GM03348 (cell line): ENCODE measurements around the gene NPAS2.

ENCODE experiments used
- DNase-seq: peaks from one replicate; pipeline ENCODE4 v3.0.0; 2012; ENCODE audit warnings: low spot score

The NPAS2 gene

DNA sequence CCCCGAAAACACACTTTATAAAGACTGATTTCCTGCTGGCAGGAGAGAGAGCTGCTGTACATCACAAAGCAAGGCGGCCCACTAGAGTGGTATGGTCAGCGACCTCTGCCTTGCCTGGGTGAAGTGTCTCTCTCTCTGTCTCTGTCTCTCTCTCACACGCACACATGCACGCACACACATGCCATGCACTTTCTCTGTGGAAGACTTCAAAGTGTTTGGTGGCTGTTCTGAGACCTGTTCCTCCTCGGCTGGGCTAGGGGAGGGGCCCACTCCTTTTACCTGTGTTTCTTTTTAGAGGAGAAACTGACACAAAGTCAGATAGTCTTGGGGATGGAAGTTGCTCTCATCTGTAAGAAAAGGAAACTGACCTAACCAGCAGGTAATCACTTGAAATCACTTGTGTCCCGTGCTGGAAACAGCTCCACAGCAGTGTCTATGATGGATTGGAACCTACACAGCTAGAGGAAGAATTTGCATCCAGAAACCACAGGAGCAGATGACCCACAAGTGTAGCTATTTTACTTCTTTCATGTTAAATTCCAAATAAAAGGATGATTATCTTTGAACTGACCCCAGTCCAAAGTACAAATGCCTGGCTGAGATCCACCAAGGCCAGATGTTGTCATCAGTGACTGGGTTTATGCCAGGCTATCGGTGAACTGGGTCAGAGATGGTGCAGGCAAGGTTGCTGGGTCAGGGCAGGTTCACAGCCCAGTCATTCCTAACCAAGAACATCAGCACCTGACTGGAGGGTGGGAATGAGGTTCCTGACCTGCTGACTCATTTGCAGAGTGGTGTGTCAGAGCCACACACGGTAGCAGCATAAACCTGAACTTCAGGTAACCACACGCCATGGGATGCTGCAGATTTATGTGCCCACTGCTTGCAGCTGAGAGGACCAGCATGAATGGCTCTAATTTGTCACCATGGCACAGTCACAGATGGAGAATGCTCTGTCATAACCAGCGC lies 63.0 kb downstream of the NPAS2 start:
- DNase-seq = no peak

DNA sequence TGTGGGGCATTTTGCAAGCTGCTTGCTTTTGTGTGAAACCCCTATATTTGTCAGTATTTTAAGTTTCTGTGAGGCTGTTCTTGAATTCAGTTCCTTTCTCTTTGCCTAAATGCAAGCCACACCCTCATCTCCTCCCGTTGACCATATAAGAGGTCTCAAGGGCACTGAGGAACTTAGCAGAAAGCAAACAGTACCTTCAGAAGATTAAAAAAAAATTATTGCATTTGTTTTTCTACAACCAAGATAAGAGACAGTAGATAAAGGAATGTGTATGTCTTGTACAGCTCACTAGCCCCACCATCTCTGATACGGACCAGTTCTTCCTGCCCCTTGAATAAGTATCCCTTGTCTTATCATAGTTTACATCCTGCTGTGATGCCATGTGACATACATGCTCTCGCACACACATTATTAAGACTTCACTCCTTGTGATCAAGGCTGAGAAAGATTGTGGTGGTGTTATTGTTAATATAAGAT lies 64.2 kb downstream of the NPAS2 start:
- no peak for DNase-seq

DNA sequence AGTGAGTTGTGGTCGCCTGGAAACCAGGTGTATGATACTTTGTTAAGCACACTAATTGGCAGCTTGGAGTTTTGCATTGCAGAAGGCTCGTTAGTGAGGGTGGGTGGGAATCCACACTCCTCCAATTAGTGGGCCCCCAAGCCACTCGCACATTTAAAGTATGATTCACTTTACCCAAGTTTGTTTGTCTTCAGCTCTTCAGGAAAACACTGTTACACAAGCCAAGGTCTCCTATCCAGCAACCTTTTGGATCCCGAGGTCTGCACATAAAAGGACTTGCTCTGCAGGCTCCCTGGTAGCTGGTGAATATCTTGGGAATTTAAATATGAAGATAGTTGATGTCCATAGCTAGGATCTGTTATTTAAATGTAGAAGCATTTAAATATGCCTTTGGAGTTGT lies 66.1 kb downstream of the NPAS2 start:
- no peak for DNase-seq

DNA sequence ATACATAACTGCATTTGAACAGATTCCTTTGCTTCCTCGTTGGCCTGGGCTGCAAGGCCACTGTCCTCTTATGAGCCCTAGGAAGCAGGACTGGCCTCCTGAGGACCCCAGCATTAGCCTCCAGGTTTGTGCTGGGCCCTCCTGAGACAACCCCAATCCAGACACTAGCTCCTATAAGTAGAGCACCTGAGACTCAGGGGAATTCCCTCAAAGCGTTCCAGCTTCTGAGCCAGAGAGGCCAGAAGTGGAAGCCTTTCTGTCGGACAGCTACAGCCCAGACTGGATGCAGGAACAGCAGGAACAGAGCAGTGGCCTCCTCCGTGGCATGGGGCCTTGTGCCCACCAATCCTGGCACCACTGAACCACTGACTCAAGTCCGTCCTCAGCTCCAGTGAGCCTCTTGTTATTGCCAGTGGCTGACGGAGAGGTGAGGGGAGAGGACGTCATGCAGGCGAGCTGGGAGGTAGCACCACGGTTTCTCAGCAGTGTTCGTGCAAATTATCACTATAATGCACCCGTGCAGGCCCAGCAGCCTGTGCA lies 67.2 kb downstream of the NPAS2 start:
- DNase-seq = no peak

DNA sequence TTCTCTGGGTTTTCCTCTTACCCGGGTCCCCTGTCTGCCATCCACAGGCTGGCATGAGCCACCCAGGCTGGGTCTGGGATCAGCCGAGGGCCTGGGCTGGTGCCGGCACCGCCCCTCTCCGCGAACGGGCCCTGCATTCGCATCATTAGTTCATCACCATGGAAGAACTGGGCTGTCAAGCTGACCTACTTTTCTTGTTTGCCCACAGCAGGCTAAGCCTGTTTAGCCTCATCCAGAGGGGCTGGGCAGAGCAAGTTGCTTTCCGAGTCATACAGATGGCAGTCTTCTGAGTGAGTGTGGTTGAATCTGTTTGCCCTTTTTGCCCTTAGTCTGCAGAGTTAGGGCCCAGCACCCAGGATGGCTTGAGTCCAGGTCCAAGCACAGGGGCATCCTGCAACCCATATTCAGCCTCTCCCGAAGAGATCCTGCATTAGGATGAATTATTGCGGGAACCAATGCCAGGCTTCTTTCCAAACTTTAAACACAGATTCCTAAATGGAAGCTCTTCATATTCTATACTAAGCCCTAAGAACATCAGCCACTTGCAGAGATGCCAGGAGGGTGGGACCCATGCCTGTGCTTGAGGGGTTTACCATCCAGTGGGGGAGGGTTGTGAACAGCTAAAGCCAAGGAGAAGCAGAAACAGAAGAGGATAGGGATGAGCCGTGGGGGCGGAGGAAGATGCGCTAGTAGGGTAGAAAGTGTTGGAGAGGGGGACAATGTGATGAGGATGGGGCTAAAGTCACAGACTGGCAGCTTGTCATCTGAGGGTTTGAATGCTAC lies 68.0 kb downstream of the NPAS2 start:
- no peak for DNase-seq

DNA sequence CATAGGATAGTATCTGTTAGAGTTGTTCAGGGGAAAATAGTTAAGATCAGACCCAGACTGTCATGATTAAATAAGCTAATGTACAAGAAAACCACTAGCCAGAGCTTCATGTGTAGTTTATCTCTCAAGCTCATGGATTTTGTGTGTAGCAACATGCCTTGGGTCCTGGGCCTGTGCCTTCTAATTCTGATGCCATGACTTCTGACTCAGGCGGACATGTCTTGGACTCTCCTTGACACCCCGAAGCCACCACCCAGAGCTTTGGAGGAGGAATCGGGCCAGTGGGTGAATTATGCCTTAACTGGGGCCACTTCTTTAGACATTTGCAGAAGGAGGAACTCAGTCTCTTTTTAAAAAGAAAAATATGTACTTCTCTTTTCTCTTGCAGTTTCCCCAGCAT lies 68.7 kb downstream of the NPAS2 start:
- no peak for DNase-seq

DNA sequence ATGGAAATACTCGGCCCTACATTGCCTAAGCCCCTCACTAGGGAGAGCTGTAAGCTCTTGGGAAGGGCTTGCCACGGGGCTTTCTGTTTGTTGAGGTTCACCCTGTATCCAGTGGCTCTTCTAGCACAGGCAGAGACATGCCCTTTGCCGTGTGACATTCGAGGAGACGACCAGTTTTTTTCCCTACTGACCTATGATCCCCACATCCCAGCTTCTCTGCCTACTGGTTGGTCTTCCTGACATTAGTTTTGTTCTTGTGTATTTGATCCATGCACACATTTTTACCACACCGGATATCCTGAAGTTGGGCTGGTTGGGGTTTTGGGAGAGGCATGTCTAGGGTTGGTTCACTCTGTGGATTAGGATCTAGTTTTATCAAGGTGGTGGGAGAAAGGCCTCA lies 69.3 kb downstream of the NPAS2 start:
- DNase-seq = no peak

DNA sequence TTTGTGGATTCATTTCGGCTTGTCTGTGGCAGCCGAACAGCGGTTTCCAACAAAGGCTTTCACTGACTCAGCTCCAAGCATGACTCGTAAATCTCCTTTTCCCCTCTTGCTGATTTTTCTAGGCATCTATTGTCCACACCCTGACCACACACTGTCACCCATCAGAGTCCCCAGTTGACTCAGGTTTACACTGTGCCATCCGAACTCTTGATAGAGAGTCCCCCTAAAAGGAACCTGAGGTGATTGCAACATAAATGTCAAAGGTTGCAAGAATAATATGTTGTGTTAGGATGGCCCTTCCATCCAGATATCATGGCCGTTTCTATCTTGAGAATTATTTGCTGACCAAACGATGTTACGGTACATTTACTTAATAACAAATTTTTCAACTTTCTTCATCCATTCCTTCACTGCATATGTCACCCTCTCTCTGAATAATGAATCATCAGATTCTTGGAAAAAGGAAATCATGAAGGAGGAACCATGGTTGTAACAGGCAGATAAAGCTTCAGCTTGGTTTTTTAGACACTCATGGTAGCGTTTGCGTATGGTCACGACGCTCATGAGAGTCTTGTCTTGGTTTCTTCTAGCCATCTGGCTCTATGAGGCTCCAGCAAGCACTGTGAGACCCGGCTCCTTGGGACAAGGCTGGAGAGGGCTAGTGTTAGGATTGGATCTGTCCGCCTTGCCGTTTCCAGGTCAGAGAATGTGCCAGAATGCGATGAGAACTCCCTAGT lies 72.1 kb downstream of the NPAS2 start:
- peak; percentile 72 for DNase-seq

DNA sequence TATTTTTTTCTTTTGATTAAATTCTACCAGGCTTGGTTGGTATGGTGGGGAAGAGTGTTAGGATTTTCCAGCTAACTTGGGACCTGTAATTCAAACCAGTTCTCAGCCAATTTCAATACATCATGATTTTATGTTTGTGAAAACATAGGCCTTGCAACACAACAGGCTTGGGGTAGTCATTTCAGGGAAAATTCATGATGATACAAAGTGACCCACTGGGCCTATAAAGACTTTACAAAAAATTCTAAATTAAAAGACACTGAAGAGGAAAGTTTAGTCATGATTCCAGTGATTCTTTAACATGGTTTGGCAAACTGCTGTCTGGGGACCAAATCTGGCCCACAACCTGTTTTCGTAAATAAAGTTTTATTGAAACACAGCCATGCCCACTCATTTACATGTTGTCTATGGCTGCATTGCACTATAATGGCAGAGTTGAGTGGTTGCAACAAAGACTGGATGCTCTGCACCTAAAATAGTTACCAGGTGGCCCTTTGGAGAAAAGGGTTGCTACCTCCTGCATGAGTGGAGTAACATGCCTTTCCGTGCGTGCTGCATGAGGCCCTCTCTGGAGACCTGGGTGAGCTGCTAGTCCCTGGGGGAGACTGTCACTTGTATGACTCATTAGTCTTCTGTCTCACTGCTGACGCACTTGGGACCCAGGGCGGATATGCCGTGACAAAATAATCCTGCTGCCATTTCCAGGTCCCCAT lies 73.6 kb downstream of the NPAS2 start:
- no peak for DNase-seq

DNA sequence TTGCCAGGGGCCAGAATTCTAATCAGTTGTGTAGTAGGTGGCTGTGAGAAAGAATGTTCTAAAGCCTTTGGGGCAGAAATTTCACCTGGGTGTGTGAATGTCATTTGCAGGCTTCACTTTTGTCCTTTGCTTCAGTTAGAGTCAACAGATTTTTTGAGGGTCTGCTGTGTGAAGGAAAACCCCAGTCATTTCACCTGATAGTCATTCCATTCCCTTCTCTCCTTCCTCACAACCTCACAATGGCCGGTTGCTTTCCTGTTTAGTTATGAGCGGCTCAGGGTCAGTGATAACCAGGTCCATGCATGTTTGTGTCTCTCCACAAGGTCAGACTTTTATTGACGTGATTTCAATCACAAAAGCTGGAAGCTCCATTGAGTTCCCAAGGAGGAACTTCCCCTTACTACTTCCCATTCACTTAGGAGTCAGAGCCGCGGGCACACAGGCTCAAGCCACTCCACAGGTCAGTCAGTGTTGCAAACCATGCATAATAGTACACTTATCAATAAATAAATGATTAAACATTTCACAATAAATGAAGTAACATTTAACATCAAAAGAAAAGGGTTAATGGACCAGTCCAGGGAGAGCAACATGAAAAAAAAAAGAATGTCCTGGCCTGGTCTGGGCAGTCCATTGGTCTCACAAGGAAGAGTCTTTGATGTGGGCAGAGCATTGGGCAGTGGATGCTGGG lies 74.3 kb downstream of the NPAS2 start:
- DNase-seq = no peak

DNA sequence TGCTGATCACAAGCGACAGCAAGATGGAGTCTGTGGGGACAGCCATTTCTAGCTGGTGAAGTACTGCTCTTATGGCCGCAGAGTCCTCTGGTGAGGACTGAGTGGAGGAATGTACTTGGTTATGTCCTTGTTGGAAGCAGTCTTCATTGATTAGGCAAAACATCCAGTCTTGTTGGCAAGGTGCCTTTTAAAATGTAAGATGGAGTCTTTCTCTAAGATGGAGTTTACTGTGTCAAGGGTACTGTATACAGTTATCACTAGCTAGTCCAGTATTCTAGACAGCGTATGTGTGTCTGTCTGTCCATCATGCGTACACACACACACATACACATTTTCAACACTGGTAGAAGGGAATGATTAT lies 74.8 kb downstream of the NPAS2 start:
- DNase-seq = no peak

DNA sequence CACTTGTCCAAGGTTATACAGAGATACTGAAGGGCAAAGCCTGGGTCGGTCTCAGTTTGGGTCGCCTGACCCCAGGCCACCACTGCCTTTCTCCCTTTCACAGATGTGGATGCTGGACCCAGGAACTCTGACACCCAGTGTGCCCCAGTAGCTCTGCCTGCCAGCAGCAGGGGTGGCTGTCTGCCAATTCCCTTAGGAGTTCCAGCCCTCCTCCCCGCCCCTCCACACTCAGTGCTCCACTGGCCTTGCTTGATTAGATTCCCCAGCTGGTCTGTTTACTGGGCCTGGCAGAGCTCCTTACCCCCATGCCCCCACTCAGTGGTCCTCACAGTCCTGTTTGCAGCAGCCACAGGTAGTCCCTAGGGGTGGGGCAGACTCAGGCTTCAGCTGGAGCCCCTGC lies 75.5 kb downstream of the NPAS2 start:
- no peak for DNase-seq

DNA sequence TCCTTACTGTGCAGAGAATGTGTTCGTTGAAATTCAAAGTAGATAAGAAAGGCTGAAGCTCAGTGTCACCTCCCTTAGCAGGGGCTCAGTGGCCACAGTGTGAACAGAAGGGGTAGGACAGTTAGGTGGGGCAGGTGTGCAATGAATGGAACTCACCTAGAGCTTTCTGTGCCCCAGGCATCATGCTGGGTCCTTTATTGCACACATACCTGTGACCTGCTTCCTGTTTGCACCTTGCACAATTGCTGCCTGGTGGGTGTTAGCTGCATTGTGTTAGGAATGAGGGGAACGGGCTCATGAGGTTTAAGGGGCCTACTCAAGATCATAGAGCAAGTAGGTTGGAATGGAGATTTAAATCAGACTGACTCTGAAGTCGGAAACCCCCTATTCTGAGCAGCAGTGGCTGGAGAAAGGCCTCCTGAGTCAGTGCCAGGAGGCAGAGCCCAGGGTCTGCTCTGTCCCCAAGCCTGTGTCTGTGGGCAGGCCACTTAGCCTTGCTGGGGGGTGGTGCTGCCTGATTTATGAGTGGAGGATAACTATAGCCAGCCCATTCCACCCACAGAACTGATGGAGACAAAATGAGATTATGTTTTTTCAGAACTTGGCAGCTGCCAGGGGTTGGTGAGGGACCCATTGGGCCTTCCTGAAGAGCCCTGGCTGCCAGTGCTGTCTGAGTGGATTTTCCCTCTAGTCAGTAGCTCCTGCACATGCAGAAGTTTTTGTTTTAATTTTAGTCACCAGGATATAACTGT lies 76.2 kb downstream of the NPAS2 start:
- DNase-seq = no peak

DNA sequence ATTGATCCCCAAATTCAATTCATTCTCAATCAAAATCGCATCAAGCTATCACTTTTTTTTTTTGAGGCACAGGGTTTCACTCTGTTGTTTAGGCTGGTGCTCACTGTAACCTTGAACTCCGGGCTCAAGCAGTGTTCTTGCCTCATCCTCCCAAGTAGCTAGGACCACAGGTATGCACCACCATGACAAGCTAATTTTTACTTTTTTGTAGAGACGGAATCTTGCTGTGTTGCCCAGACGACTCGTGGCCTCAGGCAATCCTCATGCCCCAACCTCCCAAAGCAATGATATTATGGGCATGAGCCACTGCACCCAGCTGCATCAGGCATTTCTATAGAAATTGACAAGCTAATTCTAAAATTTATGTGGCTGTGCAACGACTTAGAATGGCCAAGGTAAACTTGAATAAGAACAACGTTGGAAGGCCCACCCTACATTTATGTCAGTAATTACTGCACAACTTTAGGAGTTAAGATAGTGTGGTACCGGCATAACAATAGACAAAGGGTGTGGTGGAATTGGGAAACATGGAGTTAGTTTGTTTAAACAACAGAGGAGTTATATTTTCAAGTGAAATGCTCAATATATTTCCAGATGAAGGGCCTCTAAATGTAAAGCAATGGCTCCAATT lies 78.2 kb downstream of the NPAS2 start:
- DNase-seq = no peak

DNA sequence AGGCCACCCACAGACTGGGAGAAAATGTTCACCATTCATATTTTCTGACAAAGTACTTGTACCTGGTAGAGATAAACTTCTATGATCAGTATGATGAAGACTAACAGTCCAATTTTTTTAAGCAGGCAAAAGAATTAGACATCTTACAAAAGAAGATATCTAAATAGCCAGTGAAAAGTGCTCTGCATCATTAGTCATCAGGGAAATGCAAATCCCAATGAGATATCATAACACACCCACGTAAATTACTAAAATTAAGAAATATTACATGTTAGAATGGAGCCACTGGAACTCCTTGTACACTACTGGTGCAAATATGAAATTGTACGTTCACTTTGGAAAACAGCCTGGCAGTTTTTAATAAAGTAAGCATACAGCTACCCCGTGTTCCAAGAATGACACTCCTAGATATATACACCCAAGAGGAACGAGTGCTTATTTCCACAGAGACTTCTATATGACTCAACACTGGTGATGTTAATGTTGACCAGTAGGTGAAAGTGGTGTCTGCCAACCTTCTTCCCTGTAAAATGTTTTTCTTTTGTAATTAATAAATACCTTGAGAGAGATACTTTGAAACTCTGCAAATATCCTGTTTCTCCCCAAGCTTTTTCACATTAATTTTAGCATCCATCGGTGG lies 80.3 kb downstream of the NPAS2 start:
- DNase-seq = no peak

DNA sequence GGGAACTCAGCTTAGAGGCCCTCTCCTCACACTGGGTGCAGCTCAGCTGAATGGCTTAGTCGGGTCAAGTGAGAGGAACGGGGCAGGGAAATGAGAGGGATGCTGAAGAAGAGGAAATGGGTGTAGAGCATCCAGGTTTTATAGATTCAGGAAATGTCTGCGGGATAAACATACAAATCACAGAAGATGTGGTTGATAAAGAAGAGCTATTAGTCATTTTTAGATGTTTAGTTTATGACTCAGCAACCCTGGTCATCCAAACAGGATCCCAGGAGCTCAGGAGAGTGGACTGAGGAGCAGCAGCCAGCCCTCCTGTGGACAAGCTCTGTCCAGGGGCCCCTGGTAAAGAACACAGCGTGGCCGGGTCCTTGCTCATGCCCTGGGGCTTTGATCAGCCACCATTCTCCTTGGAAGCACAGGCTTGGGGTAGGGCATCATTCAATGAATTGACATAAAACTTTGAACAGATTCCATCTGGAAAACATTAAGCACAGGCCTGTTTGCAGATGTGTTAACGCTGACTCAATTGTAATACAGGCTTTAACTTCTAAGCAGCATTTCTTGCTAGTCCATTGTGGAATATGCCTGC lies 83.0 kb downstream of the NPAS2 start:
- peak; percentile 93 for DNase-seq

DNA sequence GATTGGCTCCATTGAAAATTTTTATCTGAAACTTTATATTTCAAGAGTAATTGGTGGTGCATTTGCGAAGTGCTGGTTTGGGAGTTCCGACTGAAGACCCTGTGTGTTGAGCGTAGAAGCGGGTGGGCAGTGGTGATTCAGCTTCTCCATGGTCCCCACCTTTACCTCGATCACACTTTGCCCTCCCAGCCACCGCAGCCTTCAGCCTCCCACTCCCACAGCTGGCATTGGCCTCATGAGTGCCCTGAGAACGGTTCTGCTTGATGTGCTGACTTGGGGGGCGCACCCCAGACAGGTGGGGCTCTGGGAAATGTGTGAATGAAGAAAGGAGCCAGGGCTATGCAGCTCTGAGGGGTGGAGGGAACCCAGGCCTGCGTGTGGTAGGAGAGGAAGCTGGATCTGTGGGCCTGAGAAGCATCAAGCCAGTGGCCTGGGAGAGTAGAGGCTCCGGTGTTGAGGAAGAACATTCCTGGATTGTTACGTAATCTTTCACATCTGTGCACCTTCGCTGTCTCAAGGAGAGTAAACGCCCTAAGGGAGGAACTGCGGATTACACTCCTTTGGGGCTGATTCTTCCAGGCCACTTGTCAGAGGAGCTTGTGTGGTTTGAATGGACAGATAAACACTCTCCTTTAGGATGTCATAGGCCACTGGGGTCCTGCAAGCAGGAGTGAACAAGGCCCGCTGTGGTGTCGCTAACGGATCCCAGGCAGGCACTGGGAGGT lies 83.8 kb downstream of the NPAS2 start:
- DNase-seq = no peak
